Lower lobe of right lung (tissue), 2 donors: ENCODE measurements around the gene NKD2. TPM values are rescaled to one million over a fixed set of nuclear protein-coding genes. Genes with fewer than 3 reads are reported as not detected.
"Not testable (repeated sequence)": the region's sequence is repeated elsewhere in the genome, so short reads cannot be mapped to it uniquely, and the experiment has no call there.

Source experiments
- ATAC-seq, 2 donors: fragments of 200-7000 bp; cut with Tn5 transposase; one replicate each; pipeline ENCODE4 v1.9.1; 2020 to 2022; ENCODE audit warnings: mild to moderate bottlenecking in 2 of 2, moderate library complexity in 2 of 2
- DNase-seq: peaks from one replicate; pipeline ENCODE4 v3.0.0-alpha.2; 2020
- H3K27ac ChIP-seq: fragments of 200-600 bp; one replicate; pipeline ENCODE4 v1.8.0; 2022
- H3K27me3 ChIP-seq: fragments of 200-600 bp; one replicate; pipeline ENCODE4 v1.8.0; 2022; ENCODE audit warnings: low read depth
- H3K36me3 ChIP-seq: fragments of 200-600 bp; one replicate; pipeline ENCODE4 v1.8.0; 2022; ENCODE audit warnings: mild to moderate bottlenecking
- H3K4me1 ChIP-seq: fragments of 200-600 bp; one replicate; pipeline ENCODE4 v1.8.0; 2022
- H3K4me3 ChIP-seq: fragments of 200-600 bp; one replicate; pipeline ENCODE4 v1.8.0; 2022; ENCODE audit warnings: mild to moderate bottlenecking
- H3K9me3 ChIP-seq: fragments of 200-600 bp; one replicate; pipeline ENCODE4 v1.8.0; 2022
- CTCF ChIP-seq: fragments of 200-600 bp; IDR thresholded peaks from one replicate; pipeline ENCODE4 v1.8.0; 2022; ENCODE audit warnings: antibody characterized with exemption, mild to moderate bottlenecking
- intact Hi-C: fragments of 100-400 bp; cut with DNase I; formaldehyde crosslinking; loops from one replicate; pipeline ENCODE4 v1.11.0; 2022
- total RNA-seq: library from RNA; stranded (reverse); fragmentation: NEBNext Ultra II Directional; extraction: Animal tissue kit (Norgen Biotek cat#: 25700); gene quantifications from one replicate; pipeline ENCODE4 v1.2.1, GENCODE V29; 2021
- donor health status: DM: no; HTN: yes; CAD: no; lungs with severe emphysema.

Gene NKD2
- total RNA-seq, 1 donor from 2014 or later = 24.1 TPM

- H3K27ac ChIP-seq = peak overlapping the region; percentile 32
- H3K9me3 ChIP-seq = no peaks in the 10 kb centered on the region
- no peak for TF ChIP-seq CTCF
- ATAC-seq = peak; percentile 23 to 29
- no peaks in the 10 kb centered on the region for H3K36me3 ChIP-seq
- H3K4me1 ChIP-seq = no peaks in the 10 kb centered on the region
- no peak overlapping the region for H3K4me3 ChIP-seq
- intact Hi-C loops = no loop called here
- DNase-seq = no peak
- H3K27me3 ChIP-seq = peaks cover 19% of the 10 kb centered on the region
These were observed 39.2 kb upstream of the NKD2 start for GRCh38 chr5:969408-969839.

GRCh38 chr5:972575-972974, 36.0 kb upstream of the NKD2 start:
- H3K9me3 ChIP-seq, H3K36me3 ChIP-seq, DNase-seq, H3K4me1 ChIP-seq, intact Hi-C loops, ATAC-seq, H3K27ac ChIP-seq, H3K4me3 ChIP-seq: not testable (repeated sequence)
- H3K27me3 ChIP-seq = peaks cover 14% of the 10 kb centered on the region

- H3K27ac ChIP-seq = no peak overlapping the region
- intact Hi-C loops = no loop called here
- peaks cover 5% of the 10 kb centered on the region for H3K4me1 ChIP-seq
- no peak overlapping the region for H3K4me3 ChIP-seq
- ATAC-seq = peak in 1 of 2 donors; percentile 9
- DNase-seq = peak; percentile 39
- no peaks in the 10 kb centered on the region for H3K27me3 ChIP-seq
- no peaks in the 10 kb centered on the region for H3K36me3 ChIP-seq
- H3K9me3 ChIP-seq = no peaks in the 10 kb centered on the region
- no peak for TF ChIP-seq CTCF
These were observed 31.5 kb upstream of the NKD2 start for GRCh38 chr5:976849-977751.

- intact Hi-C loops = no loop called here
- Histone ChIP-seq H3K27me3 (peaks cover 6% of the 10 kb centered on the region), H3K36me3 (no peaks in the 10 kb centered on the region), H3K4me1 (peaks cover 5% of the 10 kb centered on the region), H3K27ac (peak overlapping the region; percentile 31), H3K4me3 (no peak overlapping the region), H3K9me3 (no peaks in the 10 kb centered on the region)
- ATAC-seq (no peak), DNase-seq (peak; percentile 35)
- TF ChIP-seq CTCF = no peak
These were observed 30.5 kb upstream of the NKD2 start for GRCh38 chr5:978054-978453.

GRCh38 chr5:978693-979092, 29.9 kb upstream of the NKD2 start:
- TF ChIP-seq CTCF = no peak
- DNase-seq (no peak), ATAC-seq (no peak)
- Histone ChIP-seq H3K4me3 (no peak overlapping the region), H3K9me3 (no peaks in the 10 kb centered on the region), H3K27me3 (peaks cover 6% of the 10 kb centered on the region), H3K36me3 (no peaks in the 10 kb centered on the region), H3K4me1 (peaks cover 5% of the 10 kb centered on the region), H3K27ac (no peak overlapping the region)
- intact Hi-C loops = no loop called here
